NCI-H2227 (cell line): Measurements from ENCODE around the gene SLC25A18.
"Not testable (repeated sequence)": the region's sequence is repeated elsewhere in the genome, so short reads cannot be mapped to it uniquely, and the experiment has no call there.

Experiments
- DNase-seq: peaks from one replicate; lab custom pipeline; 2025; ENCODE audit not compliant: unreplicated experiment; lab: John Stamatoyannopoulos, UW

Gene SLC25A18

GRCh38 chr22:17603668-17604067 lies 40.4 kb downstream of the SLC25A18 start:
- no peak for DNase-seq

- DNase-seq, result no peak
These were observed 43.2 kb downstream of the SLC25A18 start for GRCh38 chr22:17606496-17606895.

- no peak for DNase-seq
These were observed 44.7 kb downstream of the SLC25A18 start for GRCh38 chr22:17607891-17608521.

GRCh38 chr22:17612057-17612456 lies 48.8 kb downstream of the SLC25A18 start:
- DNase-seq, result no peak

GRCh38 chr22:17613280-17613679 lies 50.0 kb downstream of the SLC25A18 start:
- no peak for DNase-seq

- no peak for DNase-seq
These were observed 64.7 kb downstream of the SLC25A18 start for GRCh38 chr22:17627961-17628405.

GRCh38 chr22:17628406-17629172 lies 65.3 kb downstream of the SLC25A18 start, which contains the start of gene ATP6V1E1:
Gene ATP6V1E1, minus strand, starts transcription at chr22:17628749. Its CDS starts 114 bp downstream, at chr22:17628635.
- DNase-seq, result peak; percentile 96

GRCh38 chr22:17629173-17629489 lies 65.8 kb downstream of the SLC25A18 start:
- no peak for DNase-seq

GRCh38 chr22:17629641-17630040 lies 66.3 kb downstream of the SLC25A18 start:
- DNase-seq, result no peak

GRCh38 chr22:17631076-17631565 lies 67.8 kb downstream of the SLC25A18 start:
- no peak for DNase-seq

GRCh38 chr22:17633217-17633997 lies 70.1 kb downstream of the SLC25A18 start:
- DNase-seq, result no peak

- DNase-seq, result no peak
These were observed 70.7 kb downstream of the SLC25A18 start for GRCh38 chr22:17633998-17634323.

- no peak for DNase-seq
These were observed 71.4 kb downstream of the SLC25A18 start for GRCh38 chr22:17634696-17635095.

- DNase-seq, result not testable (repeated sequence)
These were observed 73.6 kb downstream of the SLC25A18 start for GRCh38 chr22:17636850-17637249.

- DNase-seq, result peak; percentile 61
These were observed 74.3 kb downstream of the SLC25A18 start for GRCh38 chr22:17637490-17638181.

- peak; percentile 82 for DNase-seq
These were observed 74.8 kb downstream of the SLC25A18 start for GRCh38 chr22:17638182-17638431.

- peak; percentile 95 for DNase-seq
These were observed 75.3 kb downstream of the SLC25A18 start, which contains the start of gene BCL2L13 for GRCh38 chr22:17638432-17639246. Gene BCL2L13, plus strand, starts transcription at chr22:17638757. Its CDS starts 16,955 bp downstream, at chr22:17655712.

- DNase-seq, result peak; percentile 49
These were observed 76.0 kb downstream of the SLC25A18 start for GRCh38 chr22:17639247-17639741.
